Glutamatergic neuron (in vitro differentiated cells): Measurements from ENCODE around the gene LRRC36. TPM values are rescaled to one million over a fixed set of nuclear protein-coding genes. Genes with fewer than 3 reads are reported as not detected.
A peak's percentile ranks its signal among the peaks of the same experiment; 100 is the strongest.

ENCODE experiments used
- DNase-seq: peaks from one replicate; pipeline ENCODE4 v3.0.0; 2022
- H3K27ac Mint-ChIP-seq: one replicate; pipeline ENCODE4 v1.8.0; 2020; ENCODE audit warnings: mild to moderate bottlenecking, mixed read lengths, inconsistent platforms; ENCODE audit not compliant: unreplicated experiment
- H3K27me3 Mint-ChIP-seq: one replicate; pipeline ENCODE4 v1.8.0; 2020; ENCODE audit warnings: mild to moderate bottlenecking, moderate library complexity, mixed read lengths, inconsistent platforms; ENCODE audit not compliant: unreplicated experiment
- H3K36me3 Mint-ChIP-seq: one replicate; pipeline ENCODE4 v1.8.0; 2020; ENCODE audit warnings: mild to moderate bottlenecking, mixed read lengths, inconsistent platforms; ENCODE audit not compliant: unreplicated experiment
- H3K4me1 Mint-ChIP-seq: one replicate; pipeline ENCODE4 v1.8.0; 2020; ENCODE audit warnings: mild to moderate bottlenecking, low read depth, mixed read lengths, inconsistent platforms; ENCODE audit not compliant: unreplicated experiment
- H3K4me3 Mint-ChIP-seq: one replicate; pipeline ENCODE4 v1.8.0; 2020; ENCODE audit warnings: mild to moderate bottlenecking, mixed read lengths, inconsistent platforms; ENCODE audit not compliant: unreplicated experiment
- H3K9me3 Mint-ChIP-seq: one replicate; pipeline ENCODE4 v1.8.0; 2020; ENCODE audit warnings: mild to moderate bottlenecking, moderate library complexity, mixed read lengths, inconsistent platforms; ENCODE audit not compliant: unreplicated experiment
- CTCF ChIP-seq: fragments of 200-600 bp; sonication (generic); IDR thresholded peaks from one replicate; pipeline ENCODE4 v1.5.0; 2021; ENCODE audit not compliant: partially characterized antibody, unreplicated experiment
- total RNA-seq: library from RNA; stranded (reverse); fragmentation: NEBNext Ultra II Directional; extraction: Animal tissue kit (Norgen Biotek cat#: 25700); gene quantifications from one replicate; pipeline ENCODE4 v1.2.1, GENCODE V29; 2021; ENCODE audit not compliant: unreplicated experiment

The LRRC36 gene
- total RNA-seq, 1 donor from 2014 or later, result not detected

GRCh38 chr16:67283039-67283825, 43.4 kb upstream of the LRRC36 start:
- no peak for DNase-seq
- H3K36me3 Mint-ChIP-seq, result peaks cover 8% of the 10 kb centered on the region
- peaks cover 5% of the 10 kb centered on the region for H3K9me3 Mint-ChIP-seq
- H3K27me3 Mint-ChIP-seq, result peaks cover 11% of the 10 kb centered on the region
- H3K4me3 Mint-ChIP-seq, result no peak overlapping the region
- no peak for TF ChIP-seq CTCF
- no peak overlapping the region for H3K27ac Mint-ChIP-seq
- H3K4me1 Mint-ChIP-seq, result no peaks in the 10 kb centered on the region

- Mint-ChIP-seq H3K36me3 (peaks cover 8% of the 10 kb centered on the region), H3K27me3 (peaks cover 11% of the 10 kb centered on the region), H3K4me1 (no peaks in the 10 kb centered on the region), H3K27ac (no peak overlapping the region), H3K9me3 (peaks cover 5% of the 10 kb centered on the region), H3K4me3 (no peak overlapping the region)
- DNase-seq, result no peak
- TF ChIP-seq CTCF, result no peak
Measured at GRCh38 chr16:67283826-67284555, 42.6 kb upstream of the LRRC36 start.

- H3K9me3 Mint-ChIP-seq, result peaks cover 5% of the 10 kb centered on the region
- TF ChIP-seq CTCF, result no peak
- DNase-seq, result peak; percentile 74
- no peak overlapping the region for H3K4me3 Mint-ChIP-seq
- H3K27ac Mint-ChIP-seq, result no peak overlapping the region
- H3K4me1 Mint-ChIP-seq, result no peaks in the 10 kb centered on the region
- H3K27me3 Mint-ChIP-seq, result peaks cover 11% of the 10 kb centered on the region
- H3K36me3 Mint-ChIP-seq, result peaks cover 8% of the 10 kb centered on the region
Measured at GRCh38 chr16:67284699-67285646, 41.6 kb upstream of the LRRC36 start.

GRCh38 chr16:67286441-67287235, 40.0 kb upstream of the LRRC36 start:
- H3K9me3 Mint-ChIP-seq, result peaks cover 5% of the 10 kb centered on the region
- no peak overlapping the region for H3K4me3 Mint-ChIP-seq
- H3K4me1 Mint-ChIP-seq, result no peaks in the 10 kb centered on the region
- H3K27ac Mint-ChIP-seq, result no peak overlapping the region
- H3K27me3 Mint-ChIP-seq, result peaks cover 13% of the 10 kb centered on the region
- TF ChIP-seq CTCF, result no peak
- peaks cover 8% of the 10 kb centered on the region for H3K36me3 Mint-ChIP-seq
- DNase-seq, result no peak
